OCI-LY1 (cell line): ENCODE data around the gene SNX5.
A peak's percentile ranks its signal among the peaks of the same experiment; 100 is the strongest.

Experiments
- H2AFZ ChIP-seq: fragments of 200-600 bp; sonication (generic), shearing (Covaris generic); 2 replicates; pipeline ENCODE4 v1.6.0; 2014; ENCODE audit warnings: antibody characterized with exemption, mild to moderate bottlenecking, low read length
- H3F3A ChIP-seq: fragments of 200-600 bp; sonication (generic), shearing (Covaris generic); 2 replicates; pipeline ENCODE4 v1.6.0; 2014; ENCODE audit warnings: mild to moderate bottlenecking, antibody characterized with exemption, low read length, moderate library complexity; ENCODE audit not compliant: insufficient read depth
- H3K27ac ChIP-seq: fragments of 200-600 bp; sonication (generic); 2 replicates; pipeline ENCODE4 v1.5.1; 2014; ENCODE audit warnings: low read length, mixed run types, mild to moderate bottlenecking, low read depth; ENCODE audit not compliant: poor library complexity, severe bottlenecking
- H3K27me3 ChIP-seq: fragments of 200-600 bp; sonication (generic); 2 replicates; pipeline ENCODE4 v1.6.0; 2014; ENCODE audit warnings: antibody characterized with exemption, mild to moderate bottlenecking, low read length, moderate library complexity; ENCODE audit not compliant: insufficient read depth
- H3K36me3 ChIP-seq: fragments of 200-600 bp; sonication (generic); 2 replicates; pipeline ENCODE4 v1.6.1; 2014; ENCODE audit warnings: mild to moderate bottlenecking, antibody characterized with exemption, low read length, moderate library complexity, mixed read lengths; ENCODE audit not compliant: insufficient read depth
- H3K4me1 ChIP-seq: fragments of 200-600 bp; sonication (generic); 2 replicates; pipeline ENCODE4 v1.5.1; 2014; ENCODE audit warnings: mild to moderate bottlenecking, low read length, moderate library complexity; ENCODE audit not compliant: insufficient read depth, severe bottlenecking
- H3K4me2 ChIP-seq: fragments of 200-600 bp; sonication (generic), shearing (Covaris generic); 2 replicates; pipeline ENCODE4 v1.6.1; 2014; ENCODE audit warnings: low read length
- H3K4me3 ChIP-seq: fragments of 200-600 bp; sonication (generic); 2 replicates; pipeline ENCODE4 v1.5.1; 2014; ENCODE audit warnings: low read length, low read depth, mild to moderate bottlenecking, mixed read lengths; ENCODE audit not compliant: poor library complexity, severe bottlenecking
- H3K79me2 ChIP-seq: fragments of 200-600 bp; shearing (Covaris generic); 2 replicates; pipeline ENCODE4 v1.6.1; 2016; ENCODE audit warnings: mixed run types, low read length, mixed read lengths; ENCODE audit not compliant: insufficient read depth
- H3K9ac ChIP-seq: fragments of 200-600 bp; sonication (generic), shearing (Covaris generic); 2 replicates; pipeline ENCODE4 v1.6.1; 2014; ENCODE audit warnings: mild to moderate bottlenecking, low read length, mixed read lengths
- H3K9me2 ChIP-seq: fragments of 200-600 bp; sonication (generic), shearing (Covaris generic); 2 replicates; pipeline ENCODE4 v1.6.1; 2014; ENCODE audit warnings: low read depth, mild to moderate bottlenecking, low read length, mixed read lengths
- H3K9me3 ChIP-seq: fragments of 200-600 bp; shearing (Covaris generic); 2 replicates; pipeline ENCODE4 v1.6.1; 2014; ENCODE audit warnings: low read length, mixed read lengths
- H4K20me1 ChIP-seq: fragments of 200-600 bp; sonication (generic), shearing (Covaris generic); 2 replicates; pipeline ENCODE4 v1.6.0; 2016; ENCODE audit warnings: mild to moderate bottlenecking, low read length; ENCODE audit not compliant: insufficient read depth
- CTCF ChIP-seq: fragments of 200-600 bp; sonication (generic), shearing (Covaris generic); IDR thresholded peaks from 2 replicates; pipeline ENCODE4 v1.5.1; 2017; ENCODE audit warnings: mild to moderate bottlenecking, antibody characterized with exemption, low read length, moderate library complexity, mixed read lengths
- EZH2 ChIP-seq: fragments of 200-600 bp; sonication (generic), shearing (Covaris generic); IDR thresholded peaks from 2 replicates; pipeline ENCODE4 v1.8.0; 2017; ENCODE audit warnings: borderline replicate concordance, mixed run types, mild to moderate bottlenecking, antibody characterized with exemption, low read length, moderate library complexity, mixed read lengths

SNX5 gene

GRCh38 chr20:17976305-17976704 lies 7.7 kb upstream of the SNX5 start:
- Histone ChIP-seq H4K20me1 (no peaks in the 10 kb centered on the region), H3K4me1 (peaks cover 31% of the 10 kb centered on the region), H3K27me3 (no peaks in the 10 kb centered on the region), H3K36me3 (peaks cover 52% of the 10 kb centered on the region), H3K4me3 (no peak overlapping the region), H3K4me2 (no peak overlapping the region), H3K79me2 (peaks cover 37% of the 10 kb centered on the region), H3K27ac (no peak overlapping the region), H3K9me3 (no peaks in the 10 kb centered on the region), H2AFZ (no peak overlapping the region), H3K9me2 (no peaks in the 10 kb centered on the region), H3K9ac (no peak overlapping the region), H3F3A (0 out of 2 replicates have a peak, but pooled peaks cover 3% of the 10 kb centered on the region)
- TF ChIP-seq EZH2 (no peak), CTCF (no peak)

- H3K9ac ChIP-seq, result peak overlapping the region; percentile 100
- H3K4me1 ChIP-seq, result peaks cover 38% of the 10 kb centered on the region
- 0 out of 2 replicates have a peak, but pooled peaks cover 3% of the 10 kb centered on the region for H3F3A ChIP-seq
- TF ChIP-seq EZH2, result no peak
- peak overlapping the region; percentile 81 for H3K4me2 ChIP-seq
- peaks cover 55% of the 10 kb centered on the region for H3K36me3 ChIP-seq
- no peak overlapping the region for H2AFZ ChIP-seq
- peaks cover 71% of the 10 kb centered on the region for H3K79me2 ChIP-seq
- peak overlapping the region; percentile 98 for H3K4me3 ChIP-seq
- peak overlapping the region; percentile 98 for H3K27ac ChIP-seq
- H3K9me3 ChIP-seq, result no peaks in the 10 kb centered on the region
- no peaks in the 10 kb centered on the region for H3K9me2 ChIP-seq
- no peaks in the 10 kb centered on the region for H4K20me1 ChIP-seq
- H3K27me3 ChIP-seq, result no peaks in the 10 kb centered on the region
Measured at GRCh38 chr20:17972121-17972520, 3.5 kb upstream of the SNX5 start.

GRCh38 chr20:17971300-17972013 lies 2.9 kb upstream of the SNX5 start:
- peak overlapping the region; percentile 98 for H3K27ac ChIP-seq

More at GRCh38 chr20:17971300-17972013, 2.9 kb upstream of the SNX5 start:
- H3K27me3 ChIP-seq, result no peaks in the 10 kb centered on the region
- H3K4me3 ChIP-seq, result peak overlapping the region; percentile 98
- TF ChIP-seq CTCF (no peak), EZH2 (no peak)
- no peaks in the 10 kb centered on the region for H3K9me2 ChIP-seq
- no peaks in the 10 kb centered on the region for H4K20me1 ChIP-seq
- peak overlapping the region; percentile 100 for H3K9ac ChIP-seq
- no peak overlapping the region for H2AFZ ChIP-seq
- peaks cover 41% of the 10 kb centered on the region for H3K4me1 ChIP-seq
- peak overlapping the region; percentile 81 for H3K4me2 ChIP-seq
- peaks cover 55% of the 10 kb centered on the region for H3K36me3 ChIP-seq
- H3K9me3 ChIP-seq, result no peaks in the 10 kb centered on the region
- H3K79me2 ChIP-seq, result peaks cover 78% of the 10 kb centered on the region
- 0 out of 2 replicates have a peak, but pooled peaks cover 3% of the 10 kb centered on the region for H3F3A ChIP-seq
